Mesothelial cell of epicardium (in vitro differentiated cells): Measurements from ENCODE around the gene MAJIN. TPM values are rescaled to one million over a fixed set of nuclear protein-coding genes. Genes with fewer than 3 reads are reported as not detected.

Source experiments
- DNase-seq, 2 experiments: peaks; one replicate each; pipeline ENCODE4 v3.0.0; 2021; ENCODE audit warnings: low spot score in 2 of 2; ENCODE audit not compliant: unreplicated experiment in 2 of 2
- H3K27ac Mint-ChIP-seq: 2 replicates; pipeline ENCODE4 v1.8.0; 2021; ENCODE audit warnings: mixed read lengths
- H3K27me3 Mint-ChIP-seq: 2 replicates; pipeline ENCODE4 v1.8.0; 2021; ENCODE audit warnings: low read depth, mixed read lengths
- H3K36me3 Mint-ChIP-seq: 2 replicates; pipeline ENCODE4 v1.8.0; 2021; ENCODE audit warnings: mixed read lengths
- H3K4me1 Mint-ChIP-seq: 2 replicates; pipeline ENCODE4 v1.8.0; 2021; ENCODE audit warnings: mixed read lengths
- H3K4me3 Mint-ChIP-seq: 2 replicates; pipeline ENCODE4 v1.8.0; 2021; ENCODE audit warnings: mild to moderate bottlenecking, moderate library complexity, mixed read lengths
- H3K9me3 Mint-ChIP-seq: 2 replicates; pipeline ENCODE4 v1.8.0; 2021; ENCODE audit warnings: mixed read lengths
- total RNA-seq: library from RNA; stranded (reverse); gene quantifications from 3 replicates; pipeline ENCODE4 v1.2.1, GENCODE V29; 2021
- TF ChIP-seq, protein P1 (sequence below): fragments of 200-600 bp; sonication (generic); IDR thresholded peaks from one replicate; pipeline ENCODE4 v1.5.0; 2021; ENCODE audit warnings: antibody characterized with exemption; ENCODE audit not compliant: unreplicated experiment

Gene MAJIN
- total RNA-seq, 1 donor from 2014 or later: not detected

GRCh38 chr11:64918017-64918416 is 53.9 kb downstream of the MAJIN start:
- H3K4me1 Mint-ChIP-seq: peaks cover 22% of the 10 kb centered on the region
- DNase-seq: no peak
- H3K4me3 Mint-ChIP-seq: peak overlapping the region; percentile 91
- H3K27me3 Mint-ChIP-seq: no peaks in the 10 kb centered on the region
- H3K36me3 Mint-ChIP-seq: peaks cover 5% of the 10 kb centered on the region
- TF ChIP-seq, protein P1, sequence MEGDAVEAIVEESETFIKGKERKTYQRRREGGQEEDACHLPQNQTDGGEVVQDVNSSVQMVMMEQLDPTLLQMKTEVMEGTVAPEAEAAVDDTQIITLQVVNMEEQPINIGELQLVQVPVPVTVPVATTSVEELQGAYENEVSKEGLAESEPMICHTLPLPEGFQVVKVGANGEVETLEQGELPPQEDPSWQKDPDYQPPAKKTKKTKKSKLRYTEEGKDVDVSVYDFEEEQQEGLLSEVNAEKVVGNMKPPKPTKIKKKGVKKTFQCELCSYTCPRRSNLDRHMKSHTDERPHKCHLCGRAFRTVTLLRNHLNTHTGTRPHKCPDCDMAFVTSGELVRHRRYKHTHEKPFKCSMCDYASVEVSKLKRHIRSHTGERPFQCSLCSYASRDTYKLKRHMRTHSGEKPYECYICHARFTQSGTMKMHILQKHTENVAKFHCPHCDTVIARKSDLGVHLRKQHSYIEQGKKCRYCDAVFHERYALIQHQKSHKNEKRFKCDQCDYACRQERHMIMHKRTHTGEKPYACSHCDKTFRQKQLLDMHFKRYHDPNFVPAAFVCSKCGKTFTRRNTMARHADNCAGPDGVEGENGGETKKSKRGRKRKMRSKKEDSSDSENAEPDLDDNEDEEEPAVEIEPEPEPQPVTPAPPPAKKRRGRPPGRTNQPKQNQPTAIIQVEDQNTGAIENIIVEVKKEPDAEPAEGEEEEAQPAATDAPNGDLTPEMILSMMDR: no peak
- no peaks in the 10 kb centered on the region for H3K9me3 Mint-ChIP-seq
- peak overlapping the region; percentile 97 for H3K27ac Mint-ChIP-seq

GRCh38 chr11:64917663-64917995 is 54.3 kb downstream of the MAJIN start:
- peak overlapping the region; percentile 91 for H3K4me3 Mint-ChIP-seq
- H3K27me3 Mint-ChIP-seq: no peaks in the 10 kb centered on the region
- H3K4me1 Mint-ChIP-seq: peaks cover 22% of the 10 kb centered on the region
- TF ChIP-seq, protein P1: no peak
- peaks cover 5% of the 10 kb centered on the region for H3K36me3 Mint-ChIP-seq
- H3K9me3 Mint-ChIP-seq: no peaks in the 10 kb centered on the region
- peak overlapping the region; percentile 97 for H3K27ac Mint-ChIP-seq
- DNase-seq: no peak

- H3K4me1 Mint-ChIP-seq: peaks cover 22% of the 10 kb centered on the region
- TF ChIP-seq, protein P1: no peak
- H3K4me3 Mint-ChIP-seq: peak within 1 kb of the TSS; percentile 91
- H3K36me3 Mint-ChIP-seq: peaks cover 5% of the 10 kb centered on the region
- DNase-seq: peak; percentile 96 to 97
- H3K9me3 Mint-ChIP-seq: no peaks in the 10 kb centered on the region
- H3K27ac Mint-ChIP-seq: peak within 1 kb of the TSS; percentile 97
- no peaks in the 10 kb centered on the region for H3K27me3 Mint-ChIP-seq
These were observed 54.9 kb downstream of the MAJIN start, which contains the start of gene ATG2A for GRCh38 chr11:64916775-64917662. Gene ATG2A, minus strand, starts transcription at chr11:64917209. Its CDS starts 74 bp downstream, at chr11:64917135.

- H3K27me3 Mint-ChIP-seq: no peaks in the 10 kb centered on the region
- peak overlapping the region; percentile 97 for H3K27ac Mint-ChIP-seq
- TF ChIP-seq, protein P1: no peak
- peaks cover 22% of the 10 kb centered on the region for H3K4me1 Mint-ChIP-seq
- H3K4me3 Mint-ChIP-seq: peak overlapping the region; percentile 91
- no peak for DNase-seq
- peaks cover 10% of the 10 kb centered on the region for H3K36me3 Mint-ChIP-seq
- no peaks in the 10 kb centered on the region for H3K9me3 Mint-ChIP-seq
These were observed 55.7 kb downstream of the MAJIN start for GRCh38 chr11:64916040-64916774.

DNA sequence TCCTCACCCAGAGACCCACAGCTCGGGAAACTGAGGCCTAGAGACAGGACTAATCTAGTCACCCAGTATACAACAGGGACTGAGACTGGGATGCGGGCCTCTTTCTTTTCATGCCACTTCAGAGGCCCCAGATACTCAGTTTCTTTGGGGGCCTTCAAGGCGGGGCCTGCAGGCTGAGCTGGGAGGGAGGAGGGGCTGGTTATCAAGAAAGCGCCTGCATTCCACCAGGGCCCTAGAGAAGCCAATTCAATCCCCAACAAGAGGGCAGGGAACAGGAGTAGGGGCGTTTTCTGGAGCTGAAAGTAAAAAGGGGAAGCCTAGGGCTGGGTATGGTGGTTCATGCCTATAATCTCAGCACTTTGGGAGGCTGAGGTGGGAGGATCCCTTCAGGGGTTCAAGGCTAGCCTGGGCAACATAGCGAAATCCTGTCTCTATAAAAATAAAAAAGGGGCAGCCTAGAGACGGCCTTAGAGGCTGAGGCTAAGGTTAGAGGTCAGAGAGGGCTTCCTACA is 56.5 kb downstream of the MAJIN start:
- Mint-ChIP-seq H3K9me3 (no peaks in the 10 kb centered on the region), H3K27ac (peak overlapping the region; percentile 97), H3K4me1 (peaks cover 22% of the 10 kb centered on the region), H3K4me3 (peak overlapping the region; percentile 91), H3K36me3 (peaks cover 14% of the 10 kb centered on the region), H3K27me3 (no peaks in the 10 kb centered on the region)
- no peak for DNase-seq
- TF ChIP-seq, protein P1: no peak
